ENCODE results near the gene GALNS.
"Not testable (repeated sequence)": the region's sequence is repeated elsewhere in the genome, so short reads cannot be mapped to it uniquely, and the experiment has no call there.

Gene GALNS

DNA sequence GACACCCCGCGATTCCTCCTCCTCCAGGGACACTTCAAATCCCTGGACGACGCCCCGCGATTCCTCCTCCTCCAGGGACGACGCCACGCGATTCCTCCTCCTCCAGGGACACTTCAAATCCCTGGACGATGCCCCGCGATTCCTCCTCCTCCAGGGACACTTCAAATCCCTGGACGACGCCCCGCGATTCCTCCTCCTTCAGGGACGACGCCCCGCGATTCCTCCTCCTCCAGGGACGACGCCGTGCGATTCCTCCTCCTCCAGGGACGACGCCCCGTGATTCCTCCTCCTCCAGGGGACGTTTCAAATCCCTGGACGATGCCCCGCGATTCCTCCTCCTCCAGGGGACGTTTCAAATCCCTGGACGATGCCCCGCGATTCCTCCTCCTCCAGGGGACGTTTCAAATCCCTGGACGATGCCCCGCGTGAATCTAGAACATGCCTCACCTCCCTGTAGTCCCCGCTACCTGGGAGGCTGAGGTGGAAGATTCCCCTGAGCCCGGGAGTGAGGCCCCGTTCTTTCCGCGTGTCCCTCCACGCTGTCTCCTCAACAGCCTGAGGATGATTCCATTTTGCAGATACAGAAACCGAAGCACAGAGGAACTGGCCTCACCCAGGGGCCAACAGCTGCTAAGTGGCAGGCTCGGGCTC lies 33.1 kb upstream of the GALNS start:
- not testable (repeated sequence) for DNase-seq (ENCODE audit: low spot score); FAIRE-seq

DNA sequence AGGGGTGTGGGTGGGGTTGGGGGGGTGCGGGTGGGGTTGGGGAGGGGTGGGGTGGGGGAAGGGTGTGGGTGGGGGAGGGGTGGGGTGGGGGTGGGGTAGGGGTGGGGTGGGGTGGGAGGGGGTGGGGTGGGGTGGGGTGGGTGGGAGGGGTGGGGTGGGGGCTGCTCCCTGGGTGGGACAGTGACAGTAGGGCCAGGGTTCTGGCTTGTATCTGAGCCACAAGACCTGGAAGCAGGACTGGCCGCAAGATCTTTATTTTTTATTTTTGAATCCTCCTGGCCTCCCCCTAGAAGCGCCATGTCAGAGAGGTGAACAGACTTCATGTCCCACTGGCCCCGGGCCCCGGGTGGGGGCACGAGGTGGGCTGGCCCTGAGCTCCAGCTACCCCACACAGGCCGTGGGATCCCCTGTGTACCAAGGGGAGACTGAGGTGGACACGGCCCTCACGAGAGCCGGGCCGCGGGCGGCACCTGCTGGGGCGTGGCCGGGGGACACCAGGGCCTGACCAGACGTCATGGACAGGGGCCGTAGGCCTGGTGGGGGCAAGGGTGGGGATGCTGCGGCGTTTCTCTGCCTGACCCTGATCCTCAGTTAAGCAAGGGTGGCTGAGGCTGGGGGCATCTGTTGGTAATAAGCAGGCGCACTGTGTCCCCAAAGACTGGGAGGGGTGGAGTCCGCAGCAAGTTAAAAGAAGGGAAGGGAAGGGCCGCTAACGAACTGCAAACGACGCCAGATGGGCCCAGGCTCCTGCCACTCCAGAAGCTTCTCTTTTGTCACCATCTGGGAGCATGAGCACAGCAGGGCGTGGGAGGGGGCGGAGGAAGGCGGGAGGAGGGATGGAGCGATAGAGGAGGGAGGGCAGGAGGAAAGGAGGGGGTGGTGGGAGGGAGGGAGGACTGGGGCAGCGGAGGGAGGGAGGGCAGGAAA lies 32.0 kb upstream of the GALNS start:
- DNase-seq (ENCODE audit: low spot score) (no peak), FAIRE-seq (no peak)

DNA sequence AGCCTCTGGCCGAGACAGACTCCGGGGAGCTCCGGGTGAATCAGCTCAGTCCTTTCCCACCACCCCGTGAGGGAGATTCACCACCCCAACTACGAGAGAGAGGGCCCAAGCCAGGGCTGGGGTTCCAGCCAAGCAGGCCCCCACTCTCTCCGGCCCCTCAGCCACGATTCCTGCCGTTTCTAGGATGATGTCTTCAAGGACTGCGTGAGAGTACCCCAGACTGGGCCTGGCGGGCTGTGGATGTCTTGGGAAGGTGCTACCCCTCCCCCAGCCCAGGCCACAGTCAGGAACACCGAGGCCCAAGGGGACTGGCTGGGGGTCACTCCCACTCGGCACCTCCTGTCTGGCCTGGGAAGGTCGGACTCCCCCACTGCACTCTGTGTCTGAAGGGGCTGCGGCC lies 31.3 kb upstream of the GALNS start:
- no peak for FAIRE-seq

DNA sequence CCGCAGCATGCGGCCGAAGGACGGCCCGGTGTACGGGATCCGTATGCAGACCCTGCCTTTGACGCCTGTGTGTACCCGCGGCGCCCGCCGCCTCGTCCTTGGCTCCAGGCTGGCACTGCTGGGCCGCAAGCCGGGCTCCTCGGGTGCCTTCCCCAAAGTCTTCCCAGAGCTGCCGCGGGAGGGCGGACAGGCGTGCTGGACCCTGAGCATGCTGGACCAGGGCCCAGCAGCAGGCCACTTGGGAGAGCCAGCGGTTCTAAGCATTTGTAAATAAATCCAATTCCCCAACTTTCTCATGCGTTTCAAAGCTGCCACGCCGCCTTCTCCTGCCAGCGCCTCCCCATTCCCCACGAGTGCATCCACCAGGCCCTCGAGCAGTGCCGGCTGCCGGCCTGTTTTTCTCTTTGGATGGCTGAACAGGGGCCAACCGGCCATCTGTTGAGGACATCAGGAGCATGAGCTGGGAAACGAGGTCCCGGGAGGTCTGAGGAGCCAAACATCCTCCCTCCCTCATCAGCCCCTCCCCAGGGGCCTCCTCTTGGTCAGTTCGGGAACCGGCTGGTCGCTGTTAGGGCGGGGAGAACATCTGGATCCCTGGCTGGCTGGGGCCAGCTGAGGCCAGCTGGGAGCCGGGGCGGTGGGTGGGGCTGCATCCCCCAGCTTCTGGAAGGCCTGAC lies 30.2 kb upstream of the GALNS start:
- FAIRE-seq, result no peak

More for the DNA sequence above, 31.3 kb upstream of the GALNS start:
- DNase-seq (ENCODE audit: low spot score), result no peak

DNA sequence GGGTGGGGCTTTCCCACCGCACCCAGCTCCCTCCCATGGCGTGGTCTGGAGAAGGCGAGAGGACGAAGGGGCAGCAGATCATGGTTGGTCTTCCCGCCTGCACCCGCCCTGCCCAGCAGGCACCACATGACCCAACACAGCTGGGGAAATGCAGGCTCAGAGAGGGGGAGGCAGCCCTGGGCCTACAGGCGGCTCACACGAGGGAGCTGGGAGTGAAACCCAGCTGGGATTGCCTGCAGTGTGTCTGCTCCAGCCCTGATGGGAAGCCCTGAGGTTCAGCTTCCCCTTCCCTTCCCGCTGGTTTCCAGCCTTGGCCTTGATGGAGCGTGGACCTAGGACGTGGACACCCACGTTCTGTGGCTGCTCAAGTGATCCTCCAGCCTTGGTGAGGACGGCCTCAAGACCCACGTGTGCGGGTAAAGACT lies 29.7 kb upstream of the GALNS start:
- DNase-seq (ENCODE audit: low spot score) (no peak), FAIRE-seq (no peak)

More for the DNA sequence above, 30.2 kb upstream of the GALNS start:
- no peak for DNase-seq (ENCODE audit: low spot score)

DNA sequence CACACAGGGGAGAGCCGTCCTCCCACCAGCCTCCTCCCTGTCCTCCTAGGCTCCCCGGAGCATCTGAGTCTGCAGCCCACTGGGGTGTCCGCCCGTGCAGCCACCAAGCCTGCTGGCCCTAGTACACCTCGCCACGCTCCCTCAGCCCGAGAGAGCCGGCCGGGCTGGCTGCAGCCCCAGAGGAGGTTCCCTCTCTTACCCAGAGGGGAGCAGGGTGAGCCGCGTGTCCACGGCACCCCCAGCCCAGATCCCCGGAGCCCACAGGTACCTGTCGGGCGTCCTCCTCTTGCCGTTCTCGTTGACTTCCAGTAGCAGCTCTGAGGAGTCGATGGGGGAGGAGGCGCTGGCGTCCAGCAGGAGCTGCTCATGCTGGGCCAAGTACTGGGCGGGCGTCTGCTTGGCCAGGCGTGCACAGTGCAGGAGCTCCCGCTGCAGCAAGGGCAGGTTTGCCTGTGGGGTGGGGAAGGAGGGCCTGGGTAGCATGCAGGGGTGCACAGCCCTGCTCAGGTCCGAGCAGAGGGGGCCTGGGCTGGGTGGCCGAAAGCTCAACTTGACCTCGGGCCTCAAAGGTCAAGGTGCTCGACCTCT lies 29.0 kb upstream of the GALNS start:
- DNase-seq (ENCODE audit: low spot score), result no peak
- no peak for FAIRE-seq

DNA sequence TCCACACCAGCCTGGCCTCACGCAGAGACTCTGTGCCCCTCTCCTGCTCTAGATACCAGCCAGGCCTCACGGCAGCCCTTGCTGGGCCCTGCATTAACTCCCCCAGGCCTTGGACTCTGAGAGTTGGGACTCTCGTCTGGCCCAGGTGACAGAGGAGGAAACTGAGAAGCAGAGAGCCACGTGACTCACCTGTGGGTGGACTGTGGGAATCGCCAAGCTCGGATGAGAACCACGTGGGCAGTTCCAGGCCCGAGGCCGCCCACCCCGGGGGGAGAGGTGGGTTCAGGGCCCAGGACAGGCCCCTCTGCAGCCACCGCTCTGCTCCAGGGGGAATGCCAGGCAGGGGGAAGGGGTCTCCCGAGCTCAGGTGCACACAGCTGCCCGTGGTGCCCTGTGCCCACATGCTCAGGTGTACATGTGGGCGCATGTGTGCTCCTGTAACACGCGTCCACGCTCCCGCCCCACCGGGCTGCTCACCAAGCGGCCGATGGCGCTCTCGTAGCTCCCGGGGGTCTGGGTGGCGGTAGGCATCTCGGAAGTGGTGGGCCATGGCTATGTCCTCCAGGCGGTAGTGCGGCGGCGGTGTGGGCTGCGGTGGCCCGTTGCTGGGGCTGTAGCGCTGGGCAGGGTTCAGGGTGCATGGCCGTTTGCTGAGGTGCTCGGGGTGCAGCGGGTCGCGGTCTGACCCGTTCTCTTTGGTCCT lies 28.0 kb upstream of the GALNS start:
- FAIRE-seq (no peak), DNase-seq (ENCODE audit: low spot score) (no peak)

DNA sequence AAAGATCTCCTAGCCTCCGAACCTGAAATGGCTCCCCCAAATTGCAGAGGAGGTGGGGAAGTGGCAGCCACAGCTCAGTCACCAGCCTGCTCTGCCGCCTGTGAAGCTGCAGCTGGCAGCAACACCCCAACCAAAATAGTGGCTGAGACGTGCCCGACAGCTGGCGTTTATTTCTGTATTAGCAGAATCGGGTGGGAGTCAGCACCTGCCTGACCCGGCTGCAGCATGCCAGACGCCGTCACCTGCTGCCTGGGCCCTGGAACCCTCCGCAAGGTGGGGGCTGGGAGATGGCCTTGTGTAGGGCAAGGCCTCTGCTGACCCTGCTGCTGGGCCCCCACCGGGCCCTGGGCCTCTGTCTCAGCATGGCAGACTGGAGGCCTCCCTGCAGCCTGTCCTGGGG lies 27.2 kb upstream of the GALNS start:
- no peak for FAIRE-seq
- no peak for DNase-seq (ENCODE audit: low spot score)

DNA sequence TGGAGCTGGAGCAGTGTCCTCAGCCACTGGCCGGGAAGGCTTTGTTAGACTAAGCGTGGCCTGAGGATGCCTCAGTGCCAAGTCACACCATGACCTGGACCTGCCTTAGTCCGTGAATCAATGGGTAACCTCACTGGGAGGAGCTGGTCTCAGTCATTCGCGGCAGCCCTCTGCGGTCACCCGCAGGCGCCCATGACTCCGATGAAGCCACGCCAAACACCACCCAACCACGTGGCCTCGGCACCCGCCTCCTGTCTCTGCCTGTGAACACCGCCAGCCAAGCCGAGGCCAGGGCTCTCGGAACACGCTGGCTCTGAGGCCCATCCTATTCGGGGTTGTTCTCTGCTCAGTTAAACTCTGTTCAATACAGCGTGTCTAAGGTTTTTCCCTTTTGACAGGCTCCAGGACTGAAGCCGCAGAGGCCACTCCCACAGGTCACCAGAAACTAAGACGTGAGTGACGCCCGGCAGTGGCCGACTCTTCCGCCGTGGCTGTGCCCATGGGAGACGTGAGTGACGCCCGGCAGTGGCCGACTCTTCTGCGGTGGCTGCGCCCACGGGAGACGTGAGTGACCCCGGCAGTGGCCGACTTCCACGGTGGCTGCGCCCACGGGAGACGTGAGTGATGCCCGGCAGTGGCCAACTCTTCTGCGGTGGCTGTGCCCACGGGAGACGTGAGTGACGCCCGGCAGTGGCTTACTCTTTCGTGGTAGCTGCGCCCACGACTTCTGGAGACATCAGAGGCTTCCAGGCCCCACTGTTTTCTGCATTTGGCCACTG lies 26.6 kb upstream of the GALNS start:
- peak; percentile 4 for DNase-seq (ENCODE audit: low spot score)

DNA sequence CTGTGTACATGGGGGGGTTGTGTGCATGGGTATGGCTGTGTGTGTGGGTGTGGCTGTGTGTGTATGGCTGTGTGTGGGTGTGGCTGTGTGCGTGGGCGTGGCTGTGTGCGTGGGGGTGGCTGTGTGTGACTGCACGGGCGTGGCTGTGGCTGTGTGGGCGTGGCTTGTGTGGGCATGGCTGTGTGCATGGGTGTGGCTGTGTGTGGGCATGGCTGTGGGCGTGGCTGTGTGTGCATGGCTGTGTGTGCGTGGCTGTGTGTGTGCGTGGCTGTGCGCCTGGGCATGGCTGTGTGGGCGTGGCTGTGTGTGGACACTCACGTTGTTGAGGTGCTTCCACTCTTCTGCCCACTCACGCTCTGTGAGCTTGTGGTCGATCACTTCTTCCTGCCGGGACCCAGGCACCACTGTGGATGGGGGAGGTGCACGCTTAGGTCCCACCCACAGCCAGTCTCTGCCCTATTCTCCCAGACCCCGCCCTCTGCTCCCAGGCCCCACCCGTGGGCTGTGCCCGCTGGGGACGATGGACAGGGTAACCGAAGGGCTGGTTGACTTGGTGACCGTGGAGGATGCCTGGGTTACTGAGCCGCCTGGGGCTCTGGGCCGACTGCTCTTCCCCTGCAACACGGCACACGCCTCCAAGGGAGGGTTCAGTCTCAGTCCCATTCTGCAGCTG lies 25.7 kb upstream of the GALNS start:
- no peak for DNase-seq (ENCODE audit: low spot score)
- FAIRE-seq, result no peak

More for the DNA sequence above, 26.6 kb upstream of the GALNS start:
- no peak for FAIRE-seq

DNA sequence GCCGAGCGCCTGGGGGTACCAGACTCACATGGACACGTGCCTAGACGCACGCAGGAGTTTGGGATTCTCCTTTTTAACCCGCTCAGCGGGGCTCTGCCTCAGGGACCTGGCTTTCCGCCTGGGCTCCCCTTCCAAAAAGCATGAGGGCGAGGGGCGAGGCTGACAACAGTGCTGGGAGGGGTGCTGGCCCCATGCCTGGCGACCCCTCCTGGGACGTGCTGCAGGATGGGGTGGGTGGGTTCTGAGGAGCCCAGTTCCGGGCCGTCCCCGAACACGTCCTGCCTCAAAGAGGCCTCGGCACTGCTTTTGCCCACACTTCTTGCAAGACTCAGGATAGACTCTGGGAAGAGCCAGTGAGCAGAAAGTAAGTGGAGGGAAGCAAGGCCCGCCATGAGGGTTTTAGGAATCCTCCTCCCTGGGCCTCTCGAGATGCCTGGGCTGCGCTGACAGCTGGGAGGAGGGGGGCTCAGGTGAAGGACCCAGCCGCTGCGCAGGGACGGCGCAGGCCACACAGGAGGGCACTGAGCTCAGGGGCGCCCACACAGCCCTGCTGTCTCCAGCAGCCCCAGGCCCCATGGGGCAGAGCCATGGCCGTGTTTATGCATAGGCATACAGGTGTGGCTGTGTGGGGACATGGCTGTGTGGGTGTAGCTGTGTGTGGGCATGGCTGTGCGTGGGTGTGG lies 25.1 kb upstream of the GALNS start:
- DNase-seq (ENCODE audit: low spot score) (no peak), FAIRE-seq (no peak)

DNA sequence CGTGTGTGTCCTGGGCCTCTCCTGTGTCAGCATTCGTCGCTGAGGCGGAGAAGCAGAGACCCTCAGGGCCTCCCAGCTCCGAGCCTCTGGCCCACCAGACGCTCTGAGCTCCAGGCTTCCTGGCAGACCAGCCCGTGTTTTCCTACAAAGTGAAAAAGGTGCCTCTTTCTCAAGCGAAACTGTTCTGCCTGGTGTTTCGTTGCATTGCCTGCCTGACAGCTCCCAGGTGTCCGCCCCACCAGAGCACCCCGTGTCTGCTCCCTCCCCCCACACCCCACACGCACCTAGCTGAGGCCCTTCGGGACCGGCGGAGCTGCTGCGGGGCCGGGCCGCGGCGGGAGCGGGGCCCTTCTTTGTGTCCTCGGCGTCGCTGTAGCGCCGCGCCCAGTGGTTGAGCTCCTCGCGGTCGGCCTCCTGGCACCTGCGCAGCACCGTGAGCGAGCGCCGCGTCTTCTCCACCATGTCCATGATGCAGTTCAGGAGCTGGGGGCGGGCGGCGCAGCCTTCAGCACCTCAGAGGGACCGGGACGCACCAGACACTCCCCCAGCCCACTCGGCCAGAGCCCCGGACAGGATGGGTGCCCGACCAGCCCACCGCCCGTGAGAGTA lies 24.4 kb upstream of the GALNS start:
- no peak for DNase-seq (ENCODE audit: low spot score)
- FAIRE-seq, result no peak

DNA sequence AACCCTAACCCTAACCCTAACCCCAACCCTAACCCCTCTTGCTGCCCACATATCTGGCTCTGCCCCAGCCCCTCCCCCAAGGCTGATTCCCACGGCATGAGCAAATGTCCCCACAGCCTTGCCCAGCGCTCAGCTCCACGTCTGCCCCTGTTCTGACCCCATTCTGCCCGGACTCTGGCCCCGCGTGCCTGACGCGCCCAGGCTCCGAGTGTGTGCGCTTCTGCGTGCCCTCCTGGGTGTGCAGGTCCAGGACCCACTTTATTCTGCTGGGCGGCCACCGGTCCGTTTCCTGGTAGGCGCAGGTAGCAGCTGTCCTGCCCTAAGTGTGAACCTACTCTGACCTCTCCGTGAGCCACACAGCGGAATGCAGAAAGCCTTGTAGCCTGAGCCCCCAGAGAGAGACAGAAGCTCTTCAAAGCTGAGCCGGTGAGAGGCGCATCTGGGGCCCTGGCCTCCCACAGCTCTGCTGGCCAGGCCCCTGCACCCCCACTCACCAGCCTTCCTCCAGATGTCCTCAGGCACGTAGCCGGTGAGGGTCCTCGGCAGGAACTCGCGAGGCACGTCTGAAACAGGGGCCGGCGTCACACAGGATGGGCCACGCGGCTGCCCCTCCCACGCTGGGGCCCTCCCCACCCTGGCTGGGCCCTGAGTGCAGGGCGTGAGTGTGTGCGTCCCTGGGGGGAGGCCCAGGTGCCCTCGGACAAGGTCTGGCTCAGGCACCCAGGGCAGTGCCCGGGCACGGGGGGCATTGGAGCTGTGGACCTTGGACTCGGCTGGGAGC lies 23.7 kb upstream of the GALNS start:
- DNase-seq (ENCODE audit: low spot score) (no peak), FAIRE-seq (no peak)

DNA sequence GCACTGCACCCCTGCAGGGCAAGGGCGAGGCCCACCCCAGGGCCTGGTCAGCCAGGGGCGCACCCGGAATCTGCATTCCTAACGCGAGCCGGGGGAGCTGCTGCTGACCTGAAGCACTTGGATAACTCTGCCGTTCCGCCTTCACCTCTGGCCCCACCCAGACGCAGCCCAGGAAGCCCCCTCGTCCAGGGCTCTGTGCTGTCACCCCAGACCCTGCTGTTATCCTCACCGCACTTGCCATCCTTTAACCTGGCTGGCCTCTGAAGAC lies 23.0 kb upstream of the GALNS start:
- FAIRE-seq, result no peak
- no peak for DNase-seq (ENCODE audit: low spot score)

DNA sequence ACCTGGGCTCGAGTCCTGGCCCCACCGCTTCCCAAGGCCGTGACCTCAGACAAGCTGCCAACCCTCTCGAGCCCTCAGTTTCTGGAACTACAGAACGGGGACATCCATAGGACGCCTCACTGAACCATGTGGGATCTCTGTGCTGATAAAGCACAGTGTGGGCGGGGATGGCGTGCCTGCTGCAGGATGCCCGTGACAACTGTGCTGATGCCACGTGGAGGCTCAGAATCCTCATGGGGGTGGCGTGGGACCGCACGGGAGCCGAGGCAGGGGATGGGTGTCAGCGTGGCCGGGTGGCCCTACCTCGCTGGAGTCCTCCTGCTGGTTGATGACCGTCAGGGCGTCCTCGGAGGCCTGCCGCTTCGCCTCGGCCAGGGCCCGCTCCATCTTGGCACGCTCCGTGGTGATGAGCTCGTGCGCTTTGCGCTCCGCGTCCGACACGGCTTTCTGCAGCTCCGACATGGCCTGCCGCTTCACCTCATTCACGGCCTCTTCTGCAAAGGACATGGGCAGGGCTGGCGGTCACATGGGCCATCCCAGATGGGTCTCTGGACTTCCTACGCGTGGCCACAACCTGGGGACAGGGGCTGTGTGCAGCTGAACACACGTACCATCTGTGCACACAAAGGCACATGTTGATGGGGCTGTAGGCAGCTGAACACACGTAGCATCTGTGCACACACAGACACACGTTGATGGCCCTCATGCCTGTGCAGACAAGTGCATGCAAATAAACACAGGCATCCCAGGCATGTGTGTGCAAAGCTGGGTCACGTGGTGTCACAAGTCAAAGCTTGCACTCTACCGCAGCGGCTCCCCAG lies 22.4 kb upstream of the GALNS start:
- FAIRE-seq, result no peak
- no peak for DNase-seq (ENCODE audit: low spot score)

DNA sequence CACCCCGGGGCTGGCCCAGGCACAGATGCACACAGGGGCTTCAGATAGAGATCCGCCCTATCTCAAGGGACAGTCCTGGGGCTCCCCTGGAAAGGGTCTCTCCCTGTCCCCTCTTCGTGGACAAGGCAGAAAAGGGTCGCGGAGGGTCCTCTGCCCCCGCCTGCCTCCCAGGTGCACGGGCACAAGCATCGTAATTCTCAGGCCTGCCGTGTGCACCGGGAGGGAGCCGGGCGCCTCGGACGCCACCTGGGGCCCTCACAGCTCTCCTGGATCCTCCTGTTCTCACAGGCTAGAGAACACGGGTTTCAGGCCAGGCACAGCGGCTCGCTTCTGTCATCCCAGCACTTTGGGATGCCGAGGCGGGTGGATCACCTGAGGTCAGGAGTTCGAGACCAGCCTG lies 21.6 kb upstream of the GALNS start:
- no peak for DNase-seq (ENCODE audit: low spot score)
- FAIRE-seq, result no peak

DNA sequence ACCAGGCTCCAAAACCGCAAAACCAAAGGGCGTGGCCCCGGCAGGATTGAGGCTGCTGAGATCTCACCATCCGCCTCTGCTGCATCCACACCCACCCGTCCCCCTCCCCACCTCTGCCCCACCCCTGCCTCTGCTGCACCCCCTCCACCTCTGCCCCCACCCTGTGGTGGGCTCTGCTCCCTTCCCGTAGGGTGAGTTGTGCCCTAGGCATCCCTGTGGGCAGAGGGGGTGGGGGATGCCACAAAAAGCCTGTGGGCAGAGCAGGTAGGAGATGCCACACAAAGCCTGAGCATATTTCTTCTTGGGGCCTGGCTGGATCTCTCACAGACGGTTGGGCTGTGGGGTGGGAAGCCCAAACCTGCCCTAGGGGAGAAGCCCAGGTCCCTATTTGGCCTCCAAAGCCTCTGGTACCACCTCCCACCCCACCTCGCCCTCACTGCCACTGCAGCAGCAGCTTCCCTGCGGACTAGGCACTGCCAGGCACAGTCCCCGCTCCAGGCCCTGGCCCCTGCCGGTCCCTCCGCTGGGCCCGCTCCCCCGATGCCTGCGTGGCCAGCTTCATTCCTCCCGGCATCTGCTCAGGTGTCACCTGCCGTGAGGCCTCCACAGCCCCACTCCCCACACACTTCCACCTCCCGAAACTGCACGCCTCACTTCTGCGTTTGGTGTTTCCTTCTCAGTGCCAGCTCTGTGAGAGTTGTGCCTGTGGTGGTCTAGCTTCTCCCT lies 21.0 kb upstream of the GALNS start:
- no peak for FAIRE-seq
- DNase-seq (ENCODE audit: low spot score), result no peak

Data from RCC 7860 (cell line).